HCT116 (cell line): ENCODE measurements around the gene KIF21B. TPM values are rescaled to one million over a fixed set of nuclear protein-coding genes. Genes with fewer than 3 reads are reported as not detected.

ENCODE experiments used
- ATAC-seq: fragments of 200-7000 bp; cut with Tn5 transposase; 2 replicates; pipeline ENCODE4 v1.9.1; 2020; ENCODE audit warnings: mild to moderate bottlenecking, moderate library complexity
- BruUV-seq: library from RNA; stranded (reverse); fragments of 400-500 nt; replicated peaks from 2 replicates; lab custom pipeline; 2021; lab: Mats Ljungman, UMichigan
- CTCF ChIA-PET: fragments of 300-600 bp; sonication (Branson Sonifier 250); formaldehyde crosslinking; loops from one replicate; lab custom pipeline; 2021; ENCODE audit warnings: antibody characterized with exemption; lab: Charles Lee
- POLR2A ChIA-PET: fragments of 300-600, 350-600 bp; sonication (Branson Sonifier 250); formaldehyde crosslinking; loops from one replicate; lab custom pipeline; 2021; ENCODE audit warnings: antibody characterized with exemption; lab: Charles Lee
- RAD21 ChIA-PET, 2 experiments: fragments of 300-600 bp; sonication (Branson Sonifier 250); formaldehyde crosslinking; loops; one replicate each; lab custom pipeline; 2023; ENCODE audit warnings: low total read pairs in 2 of 2; ENCODE audit not compliant: uncharacterized antibody in 2 of 2, unreplicated experiment in 2 of 2, low non-redundant PET in 1 of 2; lab: Charles Lee
- DNase-seq: peaks from one replicate; pipeline ENCODE4 v3.0.0-alpha.2; 2010; ENCODE audit warnings: low read depth, low spot score
- H2AFZ ChIP-seq: fragments of 200-600 bp; shearing (Covaris generic), sonication (generic); 2 replicates; pipeline ENCODE4 v1.6.1; 2017; ENCODE audit warnings: low read depth, mixed run types, mixed read lengths, antibody characterized with exemption, low read length; ENCODE audit not compliant: poor library complexity, severe bottlenecking
- H3K27ac ChIP-seq: 2 replicates; pipeline ENCODE4 v1.5.1; 2012; ENCODE audit warnings: low read depth, low read length
- H3K27me3 ChIP-seq: fragments of 200-600 bp; sonication (generic); 2 replicates; pipeline ENCODE4 v1.6.1; 2016; ENCODE audit warnings: mixed run types, low read length, mixed read lengths; ENCODE audit not compliant: insufficient read depth
- H3K36me3 ChIP-seq, 2 experiments: fragments of 200-500 bp in 1 of 2; fragments of 200-600 bp in 1 of 2; sonication (Bioruptor generic) in 1 of 2; sonication (generic) in 1 of 2; 2 replicates each; pipeline versions ENCODE4 v1.5.1 to v1.6.1; 2014 to 2016; ENCODE audit warnings: low read length in 2 of 2, inconsistent platforms in 1 of 2, mixed read lengths in 1 of 2, mixed run types in 1 of 2; ENCODE audit not compliant: insufficient read depth in 2 of 2, control insufficient read depth in 1 of 2
- H3K4me1 ChIP-seq, 2 experiments: fragments of 200-600 bp in 1 of 2; sonication (generic) in 1 of 2; 2 replicates each; pipeline versions ENCODE4 v1.5.1 to v1.6.1; 2012 to 2017; ENCODE audit warnings: low read length in 2 of 2, inconsistent platforms in 1 of 2, mild to moderate bottlenecking in 1 of 2, mixed read lengths in 1 of 2, mixed run types in 1 of 2, moderate library complexity in 1 of 2; ENCODE audit not compliant: insufficient read depth in 2 of 2, control insufficient read depth in 1 of 2
- H3K4me2 ChIP-seq: fragments of 200-600 bp; sonication (generic); 2 replicates; pipeline ENCODE4 v1.6.1; 2017; ENCODE audit warnings: mixed run types, low read length, mixed read lengths
- H3K4me3 ChIP-seq, 2 experiments: fragments of 200-600 bp in 1 of 2; sonication (generic) in 1 of 2; replicated peaks in 1 of 2; 2 replicates each; pipeline ENCODE4 v1.5.1; 2011 to 2016; ENCODE audit warnings: low read length in 2 of 2, control low read depth in 1 of 2, low read depth in 1 of 2, mild to moderate bottlenecking in 1 of 2, mixed read lengths in 1 of 2, mixed run types in 1 of 2
- H3K79me2 ChIP-seq: fragments of 200-600 bp; sonication (generic); 2 replicates; pipeline ENCODE4 v1.6.1; 2017; ENCODE audit warnings: mild to moderate bottlenecking, mixed run types, low read length, moderate library complexity, mixed read lengths; ENCODE audit not compliant: insufficient read depth
- H3K9ac ChIP-seq: fragments of 200-600 bp; sonication (generic); 2 replicates; pipeline ENCODE4 v1.6.1; 2016; ENCODE audit warnings: low read length, mixed read lengths
- H3K9me2 ChIP-seq: fragments of 200-600 bp; sonication (generic), shearing (Covaris generic); 2 replicates; pipeline ENCODE4 v1.6.1; 2017; ENCODE audit warnings: mixed run types, mild to moderate bottlenecking, moderate library complexity; ENCODE audit not compliant: insufficient read depth
- H3K9me3 ChIP-seq, 2 experiments: fragments of 200-500 bp in 1 of 2; fragments of 200-600 bp in 1 of 2; sonication (Bioruptor generic) in 1 of 2; sonication (generic) in 1 of 2; 2 replicates each; pipeline ENCODE4 v1.6.1; 2014 to 2017; ENCODE audit warnings: low read length in 2 of 2, mixed read lengths in 2 of 2, inconsistent platforms in 1 of 2, low read depth in 1 of 2, mild to moderate bottlenecking in 1 of 2, mixed run types in 1 of 2, moderate library complexity in 1 of 2; ENCODE audit not compliant: control insufficient read depth in 1 of 2, insufficient read depth in 1 of 2
- H4K20me1 ChIP-seq: fragments of 200-600 bp; sonication (generic), shearing (Covaris generic); 2 replicates; pipeline ENCODE4 v1.6.1; 2017; ENCODE audit warnings: mixed run types, mild to moderate bottlenecking, moderate library complexity; ENCODE audit not compliant: insufficient read depth
- CEBPB ChIP-seq: IDR thresholded peaks from 2 replicates; pipeline ENCODE4 v1.6.1; 2012; ENCODE audit warnings: low read depth
- EZH2 ChIP-seq: fragments of 200-600 bp; sonication (generic); IDR thresholded peaks from 2 replicates; pipeline ENCODE4 v1.6.1; 2017; ENCODE audit warnings: antibody characterized with exemption, mixed run types
- FOSL1 ChIP-seq: IDR thresholded peaks from 2 replicates; pipeline ENCODE4 v1.6.1; 2012; ENCODE audit warnings: low read depth
- MAX ChIP-seq: IDR thresholded peaks from 2 replicates; pipeline ENCODE4 v1.6.1; 2012
- POLR2A ChIP-seq: IDR thresholded peaks from 2 replicates; pipeline ENCODE4 v1.7.0; 2011; ENCODE audit warnings: borderline replicate concordance; ENCODE audit not compliant: insufficient read depth, insufficient read length; ENCODE audit errors: extremely low read depth
- POLR2AphosphoS5 ChIP-seq: IDR thresholded peaks from 2 replicates; pipeline ENCODE4 v1.6.1; 2011; ENCODE audit warnings: mild to moderate bottlenecking, low read depth, low read length, moderate library complexity
- RAD21 ChIP-seq: IDR thresholded peaks from 2 replicates; pipeline ENCODE4 v1.6.1; 2012; ENCODE audit warnings: low read depth, mild to moderate bottlenecking
- SIN3A ChIP-seq: IDR thresholded peaks from 2 replicates; pipeline ENCODE4 v1.6.1; 2012; ENCODE audit warnings: low read depth
- SRF ChIP-seq: IDR thresholded peaks from 2 replicates; pipeline ENCODE4 v1.6.1; 2012; ENCODE audit warnings: low read depth
- TCF7L2 ChIP-seq: IDR thresholded peaks from 2 replicates; pipeline ENCODE4 v1.7.0; 2011; ENCODE audit warnings: borderline replicate concordance, inconsistent platforms; ENCODE audit not compliant: insufficient read depth, insufficient read length; ENCODE audit errors: extremely low read depth
- YY1 ChIP-seq: IDR thresholded peaks from 2 replicates; pipeline ENCODE4 v1.6.1; 2011; ENCODE audit warnings: low read length, low read depth, moderate library complexity, mild to moderate bottlenecking; ENCODE audit not compliant: insufficient replicate concordance; ENCODE audit errors: extremely low read depth
- ZBTB33 ChIP-seq: IDR thresholded peaks from 2 replicates; pipeline ENCODE4 v1.6.1; 2011; ENCODE audit warnings: mild to moderate bottlenecking, low read length, moderate library complexity; ENCODE audit not compliant: insufficient replicate concordance; ENCODE audit errors: extremely low read depth
- ZNF274 ChIP-seq: fragments of 200-500 bp; sonication (Bioruptor generic); IDR thresholded peaks from 2 replicates; pipeline ENCODE4 v1.6.1; 2014; ENCODE audit warnings: mild to moderate bottlenecking, low read depth, low read length, inconsistent platforms
- intact Hi-C: fragments of 100-400 bp; cut with micrococcal nuclease; formaldehyde crosslinking; loops from 2 replicates; pipeline ENCODE4 v1.10.0; 2022
- total RNA-seq: library from RNA; stranded (reverse); gene quantifications from one replicate; pipeline ENCODE4 v1.2.1, GENCODE V29; 2021; ENCODE audit not compliant: unreplicated experiment

KIF21B gene
- total RNA-seq, 1 experiment from 2014 or later, result 6.1 TPM

GRCh38 chr1:200971428-200971903, 52.0 kb downstream of the KIF21B start:
- ChIA-PET RAD21 (interaction anchor here (0.8 to 2.9 kb wide), 8 partner anchors 71 to 258 kb away, joined by 3 to 13 read pairs (median 4); no protein-coding TSS in a partner anchor), CTCF (interaction anchor here (1.0 to 3.3 kb wide), 28 partner anchors 9 to 412 kb away, joined by 3 to 45 read pairs (median 7); partner anchors contain the start of genes ASCL5, CACNA1S, KIF21B and TMEM9), POLR2A (interaction anchor here (1.4 to 1.9 kb wide), 2 partner anchors 70 to 143 kb away, joined by 3 to 7 read pairs; no protein-coding TSS in a partner anchor)
- H3K36me3 ChIP-seq, result no peaks in the 10 kb centered on the region
- H3K79me2 ChIP-seq, result no peaks in the 10 kb centered on the region
- ATAC-seq (peak; percentile 15; the same call in 1 of the 2 replicates), DNase-seq (no peak)
- H3K4me3 ChIP-seq, result no peak overlapping the region
- no peak overlapping the region for H3K9ac ChIP-seq
- H3K4me1 ChIP-seq, result peaks cover 0 to 4% of the 10 kb centered on the region in 2 experiments; a peak in 2 of 4 replicates
- no peak overlapping the region for H2AFZ ChIP-seq
- no peak overlapping the region for H3K27ac ChIP-seq
- TF ChIP-seq CEBPB (no peak), RAD21 (no peak), POLR2AphosphoS5 (no peak), ZNF274 (no peak), EZH2 (no peak), POLR2A (no peak), SIN3A (no peak), SRF (no peak)
- H4K20me1 ChIP-seq, result no peaks in the 10 kb centered on the region
- no peaks in the 10 kb centered on the region for H3K9me2 ChIP-seq
- intact Hi-C loops, result loop anchor here (10.0 kb wide), 1 partner anchor 253 kb away; no protein-coding TSS in a partner anchor
- no peak overlapping the region for H3K4me2 ChIP-seq
- H3K27me3 ChIP-seq, result no peaks in the 10 kb centered on the region
- no TSS peak for BruUV-seq
- H3K9me3 ChIP-seq, result no peaks in the 10 kb centered on the region

GRCh38 chr1:200970771-200971427, 52.6 kb downstream of the KIF21B start:
- POLR2A ChIA-PET, result no interaction called here
- Histone ChIP-seq H3K9me3 (no peaks in the 10 kb centered on the region), H3K9me2 (no peaks in the 10 kb centered on the region), H4K20me1 (no peaks in the 10 kb centered on the region), H2AFZ (no peak overlapping the region), H3K4me2 (no peak overlapping the region), H3K36me3 (no peaks in the 10 kb centered on the region), H3K27ac (no peak overlapping the region), H3K27me3 (no peaks in the 10 kb centered on the region), H3K4me1 (peaks cover 0 to 4% of the 10 kb centered on the region in 2 experiments; a peak in 2 of 4 replicates), H3K4me3 (no peak overlapping the region), H3K79me2 (no peaks in the 10 kb centered on the region), H3K9ac (no peak overlapping the region)
- intact Hi-C loops, result loop anchor here (10.0 kb wide), 1 partner anchor 254 kb away; no protein-coding TSS in a partner anchor
- CTCF ChIA-PET, result interaction anchor here (1.2 to 3.3 kb wide), 15 partner anchors 9 to 412 kb away, joined by 3 to 45 read pairs (median 10); partner anchors contain the start of genes ASCL5 and CACNA1S
- RAD21 ChIA-PET, result interaction anchor here in 1 of 2 experiments (2.9 kb wide), 1 partner anchor 143 kb away, joined by 13 read pairs; no protein-coding TSS in a partner anchor
- no peak for DNase-seq
- no TSS peak for BruUV-seq
- TF ChIP-seq FOSL1 (no peak), YY1 (no peak), TCF7L2 (no peak), CEBPB (no peak), MAX (no peak), POLR2A (no peak), ZBTB33 (no peak)
- ATAC-seq, result no peak
